AG04449 (cell line): ENCODE data around the gene LINC00632.
"Not testable (repeated sequence)": the region's sequence is repeated elsewhere in the genome, so short reads cannot be mapped to it uniquely, and the experiment has no call there.

Source experiments
- CTCF ChIA-PET: fragments of 350-600 bp; formaldehyde crosslinking; extraction: SDS; loops from one replicate; lab custom pipeline; 2021; ENCODE audit warnings: antibody characterized with exemption; lab: Yijun Ruan, JAX
- POLR2A ChIA-PET: fragments of 400-600, 350-600 bp; formaldehyde crosslinking; extraction: SDS; loops from one replicate; lab custom pipeline; 2020; ENCODE audit warnings: antibody characterized with exemption, inconsistent platforms; lab: Yijun Ruan, JAX
- DNase-seq: peaks from one replicate; pipeline ENCODE4 v3.0.0-alpha.2; 2010; ENCODE audit warnings: low read depth, low spot score
- H3K4me3 ChIP-seq: 2 replicates; pipeline ENCODE4 v1.5.1; 2011; ENCODE audit warnings: low read depth, mild to moderate bottlenecking, control low read depth, low read length
- TF ChIP-seq, protein P1 (sequence below): IDR thresholded peaks from one replicate; pipeline ENCODE4 v1.5.1; 2011; ENCODE audit warnings: mild to moderate bottlenecking, moderate library complexity, low read length, control low read depth, inconsistent platforms; ENCODE audit not compliant: insufficient read depth; ENCODE audit errors: missing control alignments

Gene LINC00632

GRCh38 chrX:140709421-140709846, at the start of gene LINC00632:
Gene LINC00632 (plus strand): TSS chrX:140709759.
- no peak within 1 kb of the TSS for H3K4me3 ChIP-seq

DNA sequence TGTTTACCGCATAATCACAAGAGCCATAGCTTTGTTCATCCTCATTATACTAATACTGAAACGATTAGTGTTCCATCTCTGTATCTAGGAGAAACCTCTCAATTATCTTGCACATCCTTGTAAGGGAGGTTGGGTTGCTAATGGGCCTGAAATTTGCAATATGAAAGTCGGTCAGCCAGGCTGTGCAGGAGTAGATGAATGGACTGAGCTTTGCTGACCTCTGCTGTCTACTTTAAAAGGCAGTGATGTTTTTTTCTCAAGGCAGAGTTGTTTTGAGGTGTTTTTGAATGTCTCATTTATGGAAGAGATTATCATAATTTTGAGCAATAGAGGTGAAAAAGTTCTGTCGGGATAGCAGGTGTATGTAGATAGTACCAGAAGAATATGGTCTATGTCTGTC, 47.9 kb upstream of the LINC00632 start:
- DNase-seq = no peak
- TF ChIP-seq, protein P1, sequence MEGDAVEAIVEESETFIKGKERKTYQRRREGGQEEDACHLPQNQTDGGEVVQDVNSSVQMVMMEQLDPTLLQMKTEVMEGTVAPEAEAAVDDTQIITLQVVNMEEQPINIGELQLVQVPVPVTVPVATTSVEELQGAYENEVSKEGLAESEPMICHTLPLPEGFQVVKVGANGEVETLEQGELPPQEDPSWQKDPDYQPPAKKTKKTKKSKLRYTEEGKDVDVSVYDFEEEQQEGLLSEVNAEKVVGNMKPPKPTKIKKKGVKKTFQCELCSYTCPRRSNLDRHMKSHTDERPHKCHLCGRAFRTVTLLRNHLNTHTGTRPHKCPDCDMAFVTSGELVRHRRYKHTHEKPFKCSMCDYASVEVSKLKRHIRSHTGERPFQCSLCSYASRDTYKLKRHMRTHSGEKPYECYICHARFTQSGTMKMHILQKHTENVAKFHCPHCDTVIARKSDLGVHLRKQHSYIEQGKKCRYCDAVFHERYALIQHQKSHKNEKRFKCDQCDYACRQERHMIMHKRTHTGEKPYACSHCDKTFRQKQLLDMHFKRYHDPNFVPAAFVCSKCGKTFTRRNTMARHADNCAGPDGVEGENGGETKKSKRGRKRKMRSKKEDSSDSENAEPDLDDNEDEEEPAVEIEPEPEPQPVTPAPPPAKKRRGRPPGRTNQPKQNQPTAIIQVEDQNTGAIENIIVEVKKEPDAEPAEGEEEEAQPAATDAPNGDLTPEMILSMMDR = no peak

More at GRCh38 chrX:140709421-140709846, at the start of gene LINC00632:
- ChIA-PET POLR2A (no interaction called here), CTCF (no interaction called here)
- no peak for DNase-seq
- TF ChIP-seq, protein P1 = no peak

DNA sequence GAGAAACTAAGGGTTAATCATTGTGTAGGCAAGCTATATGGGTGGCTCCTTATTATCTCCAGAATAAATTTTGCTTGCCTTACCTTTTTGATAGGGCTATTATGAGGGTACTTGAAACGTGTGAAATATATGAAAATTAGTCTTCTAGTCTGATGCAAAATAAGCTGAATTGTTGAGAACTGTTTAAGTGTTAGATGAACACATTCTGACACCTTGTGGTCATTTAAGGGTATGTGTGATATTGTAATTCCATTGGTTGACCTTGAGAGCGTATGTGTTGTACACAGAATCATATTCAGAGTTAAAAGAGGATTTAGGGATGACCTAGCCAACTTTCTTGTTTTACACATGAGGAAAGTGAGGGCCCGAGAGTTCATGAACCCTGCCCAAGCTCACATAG, 44.6 kb upstream of the LINC00632 start:
- CTCF ChIA-PET = interaction anchor here (1.6 to 1.7 kb wide), 2 partner anchors 608 to 615 kb away, joined by 5 to 9 read pairs; no protein-coding TSS in a partner anchor
- no peak overlapping the region for H3K4me3 ChIP-seq
- TF ChIP-seq, protein P1 = no peak
- no peak for DNase-seq
- POLR2A ChIA-PET = no interaction called here

More for the DNA sequence above, 47.9 kb upstream of the LINC00632 start:
- ChIA-PET POLR2A (no interaction called here), CTCF (interaction anchor here (1.1 to 1.2 kb wide), 2 partner anchors 89 to 610 kb away, joined by 3 read pairs; no protein-coding TSS in a partner anchor)
- H3K4me3 ChIP-seq = no peak overlapping the region

- H3K4me3 ChIP-seq = no peak overlapping the region
- POLR2A ChIA-PET = no interaction called here
- DNase-seq = no peak
- TF ChIP-seq, protein P1 = no peak
- CTCF ChIA-PET = no interaction called here
Observed at GRCh38 chrX:140672840-140673731, 36.5 kb upstream of the LINC00632 start.

- TF ChIP-seq, protein P1 = no peak
- POLR2A ChIA-PET = no interaction called here
- CTCF ChIA-PET = no interaction called here
Observed at GRCh38 chrX:140687706-140688105, 21.9 kb upstream of the LINC00632 start.

GRCh38 chrX:140691596-140691995, 18.0 kb upstream of the LINC00632 start:
- DNase-seq, CTCF ChIA-PET, H3K4me3 ChIP-seq, POLR2A ChIA-PET: not testable (repeated sequence)

More at GRCh38 chrX:140687706-140688105, 21.9 kb upstream of the LINC00632 start:
- DNase-seq = no peak
- H3K4me3 ChIP-seq = no peak overlapping the region
